Smooth muscle cell (in vitro differentiated cells): Measurements from ENCODE around the gene CPS1. TPM values are rescaled to one million over a fixed set of nuclear protein-coding genes. Genes with fewer than 3 reads are reported as not detected.

Experiments
- DNase-seq: peaks from one replicate; lab custom pipeline; 2025; ENCODE audit not compliant: unreplicated experiment; lab: John Stamatoyannopoulos, UW
- H2AFZ ChIP-seq: fragments of 200-600 bp; sonication (generic); 2 replicates; pipeline ENCODE4 v1.6.0; 2016; ENCODE audit warnings: antibody characterized with exemption, low read depth, mild to moderate bottlenecking
- H3F3A ChIP-seq: fragments of 200-600 bp; sonication (generic); 2 replicates; pipeline ENCODE4 v1.6.0; 2017; ENCODE audit warnings: antibody characterized with exemption, low read depth
- H3K27ac ChIP-seq: fragments of 200-600 bp; sonication (generic); 2 replicates; pipeline ENCODE4 v1.5.1; 2016; ENCODE audit warnings: low read depth, mild to moderate bottlenecking
- H3K27me3 ChIP-seq: fragments of 200-600 bp; sonication (generic); 2 replicates; pipeline ENCODE4 v1.6.1; 2016; ENCODE audit warnings: low read depth, mild to moderate bottlenecking
- H3K36me3 ChIP-seq: fragments of 200-600 bp; sonication (generic); 2 replicates; pipeline ENCODE4 v1.5.1; 2016; ENCODE audit warnings: low read depth
- H3K4me1 ChIP-seq: fragments of 200-600 bp; sonication (generic); 2 replicates; pipeline ENCODE4 v1.5.1; 2016; ENCODE audit warnings: low read depth
- H3K4me2 ChIP-seq: fragments of 200-600 bp; sonication (generic); 2 replicates; pipeline ENCODE4 v1.6.0; 2016; ENCODE audit warnings: mild to moderate bottlenecking
- H3K4me3 ChIP-seq: fragments of 200-600 bp; sonication (generic); 2 replicates; pipeline ENCODE4 v1.5.1; 2016; ENCODE audit warnings: mild to moderate bottlenecking
- H3K79me2 ChIP-seq: fragments of 200-600 bp; sonication (generic); 2 replicates; pipeline ENCODE4 v1.6.0; 2016; ENCODE audit warnings: low read depth, mild to moderate bottlenecking
- H3K9ac ChIP-seq: fragments of 200-600 bp; sonication (generic); 2 replicates; pipeline ENCODE4 v1.6.0; 2016; ENCODE audit warnings: low read depth
- H3K9me3 ChIP-seq: fragments of 200-600 bp; sonication (generic); replicated peaks from 2 replicates; pipeline ENCODE4 v1.5.1; 2016; ENCODE audit warnings: low read depth
- H4K20me1 ChIP-seq: fragments of 200-600 bp; sonication (generic); 2 replicates; pipeline ENCODE4 v1.6.0; 2016; ENCODE audit warnings: low read depth
- WGBS: methylation state at CpG from one replicate; pipeline ENCODE4 v1.1.7; 2016; ENCODE audit warnings: low lambda C conversion rate; 5-methylcytosine and 5-hydroxymethylcytosine counted together
- polyA plus RNA-seq: library from polyadenylated mRNA; unstranded; fragments of >200 nt; fragmentation: Nextera tagmentation; extraction: Ambion mirVana; gene quantifications from 2 replicates; pipeline ENCODE4 v1.2.1, GENCODE V29; 2016
- total RNA-seq: library from RNA; depleted of rRNA; stranded (reverse); fragments of >200 nt; gene quantifications from 2 replicates; pipeline ENCODE4 v1.2.3, GENCODE V29; 2014
- TF ChIP-seq, protein P1 (sequence below): fragments of 200-600 bp; sonication (generic); IDR thresholded peaks from 2 replicates; pipeline ENCODE4 v1.5.1; 2017; ENCODE audit warnings: borderline replicate concordance, mild to moderate bottlenecking, antibody characterized with exemption; ENCODE audit not compliant: insufficient read depth, poor library complexity, severe bottlenecking

Gene CPS1
- total and polyA plus RNA-seq, 2 experiments from 2014 or later: 0.63 to 8.3 TPM

DNA sequence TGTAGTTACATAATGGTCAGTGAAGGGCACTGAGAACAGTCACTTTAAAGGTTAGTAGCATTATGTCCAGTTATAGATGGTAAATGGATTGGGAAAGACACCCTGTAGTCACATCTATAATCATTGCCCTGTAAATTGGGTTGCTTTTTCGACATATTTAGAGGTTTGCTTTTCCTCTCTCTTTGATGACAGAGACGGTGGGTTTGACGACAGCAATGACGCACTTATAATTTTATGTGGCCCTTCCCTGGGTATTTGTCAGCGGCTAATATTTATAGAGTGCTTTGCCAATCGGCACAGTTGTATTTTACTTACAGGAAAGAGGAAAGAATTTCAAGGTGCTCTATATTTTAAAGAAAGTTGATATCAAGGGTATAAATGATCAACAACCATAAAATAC is 2.8 kb downstream of the CPS1 start:
- 92% methylated on average over 6 of the region's 6 CpGs for WGBS
- no peak overlapping the region for H3K4me2 ChIP-seq

DNA sequence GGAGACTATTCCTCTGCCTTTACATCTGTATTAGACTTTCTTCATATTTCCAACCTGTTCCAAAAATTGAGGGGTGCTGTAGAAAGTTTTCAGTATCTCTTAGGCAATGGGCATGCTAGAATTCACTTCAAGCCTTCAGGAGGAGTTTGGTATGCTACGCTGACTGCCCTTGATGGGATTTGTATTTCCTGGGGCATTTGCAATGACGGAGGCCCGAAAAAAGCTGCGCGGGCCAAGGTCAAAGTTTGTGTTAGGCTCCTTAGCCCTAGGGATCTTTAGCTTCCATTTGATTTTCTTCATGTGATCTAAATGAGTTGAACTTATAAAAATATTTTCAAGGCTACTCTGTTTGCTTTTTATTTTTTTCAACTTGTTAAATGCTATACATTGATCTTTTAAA is 5.1 kb downstream of the CPS1 start:
- 94% methylated on average over 5 of the region's 5 CpGs for WGBS
- DNase-seq: no peak

More for the DNA sequence above, 2.8 kb downstream of the CPS1 start:
- no peak for DNase-seq
- no peak overlapping the region for H2AFZ ChIP-seq
- no peaks in the 10 kb centered on the region for H3K79me2 ChIP-seq
- no peaks in the 10 kb centered on the region for H3K27me3 ChIP-seq
- H3K4me3 ChIP-seq: no peak overlapping the region
- H3K36me3 ChIP-seq: no peaks in the 10 kb centered on the region
- no peaks in the 10 kb centered on the region for H3K9me3 ChIP-seq
- no peak overlapping the region for H3K9ac ChIP-seq
- no peaks in the 10 kb centered on the region for H3F3A ChIP-seq
- H3K4me1 ChIP-seq: no peaks in the 10 kb centered on the region
- TF ChIP-seq, protein P1, sequence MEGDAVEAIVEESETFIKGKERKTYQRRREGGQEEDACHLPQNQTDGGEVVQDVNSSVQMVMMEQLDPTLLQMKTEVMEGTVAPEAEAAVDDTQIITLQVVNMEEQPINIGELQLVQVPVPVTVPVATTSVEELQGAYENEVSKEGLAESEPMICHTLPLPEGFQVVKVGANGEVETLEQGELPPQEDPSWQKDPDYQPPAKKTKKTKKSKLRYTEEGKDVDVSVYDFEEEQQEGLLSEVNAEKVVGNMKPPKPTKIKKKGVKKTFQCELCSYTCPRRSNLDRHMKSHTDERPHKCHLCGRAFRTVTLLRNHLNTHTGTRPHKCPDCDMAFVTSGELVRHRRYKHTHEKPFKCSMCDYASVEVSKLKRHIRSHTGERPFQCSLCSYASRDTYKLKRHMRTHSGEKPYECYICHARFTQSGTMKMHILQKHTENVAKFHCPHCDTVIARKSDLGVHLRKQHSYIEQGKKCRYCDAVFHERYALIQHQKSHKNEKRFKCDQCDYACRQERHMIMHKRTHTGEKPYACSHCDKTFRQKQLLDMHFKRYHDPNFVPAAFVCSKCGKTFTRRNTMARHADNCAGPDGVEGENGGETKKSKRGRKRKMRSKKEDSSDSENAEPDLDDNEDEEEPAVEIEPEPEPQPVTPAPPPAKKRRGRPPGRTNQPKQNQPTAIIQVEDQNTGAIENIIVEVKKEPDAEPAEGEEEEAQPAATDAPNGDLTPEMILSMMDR: no peak
- no peak overlapping the region for H3K27ac ChIP-seq
- no peaks in the 10 kb centered on the region for H4K20me1 ChIP-seq

DNA sequence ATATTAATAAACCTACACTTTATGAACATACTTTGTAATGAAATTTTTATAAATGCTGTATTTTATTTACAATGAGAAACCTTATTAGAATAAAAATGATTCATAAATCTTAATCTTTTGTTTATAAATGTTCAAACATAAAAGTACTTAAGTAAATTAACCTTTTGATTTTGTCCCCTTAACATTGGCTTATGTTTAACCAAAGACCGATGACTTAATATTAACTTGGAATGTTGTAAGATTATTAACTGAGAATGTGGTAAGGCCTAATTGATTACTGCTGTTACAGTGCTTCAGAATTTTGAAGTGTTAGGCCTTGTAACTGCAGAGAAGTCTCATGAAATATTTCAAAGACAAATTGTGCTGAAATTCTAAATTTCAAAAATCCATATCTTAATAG is 5.7 kb downstream of the CPS1 start:
- Histone ChIP-seq H3K4me2 (no peak overlapping the region), H3K4me1 (no peaks in the 10 kb centered on the region), H4K20me1 (no peaks in the 10 kb centered on the region), H3F3A (no peaks in the 10 kb centered on the region), H3K4me3 (no peak overlapping the region), H3K27ac (no peak overlapping the region), H3K36me3 (no peaks in the 10 kb centered on the region), H3K79me2 (no peaks in the 10 kb centered on the region), H3K27me3 (no peaks in the 10 kb centered on the region), H2AFZ (no peak overlapping the region), H3K9ac (no peak overlapping the region), H3K9me3 (no peaks in the 10 kb centered on the region)
- no peak for DNase-seq
- TF ChIP-seq, protein P1: no peak
- WGBS: 87% methylated on average over 1 of the region's 1 CpG

More for the DNA sequence above, 5.1 kb downstream of the CPS1 start:
- H3K4me2 ChIP-seq: no peak overlapping the region
- H3K36me3 ChIP-seq: no peaks in the 10 kb centered on the region
- H2AFZ ChIP-seq: no peak overlapping the region
- H4K20me1 ChIP-seq: no peaks in the 10 kb centered on the region
- no peak overlapping the region for H3K9ac ChIP-seq
- no peak overlapping the region for H3K27ac ChIP-seq
- no peak overlapping the region for H3K4me3 ChIP-seq
- no peaks in the 10 kb centered on the region for H3K9me3 ChIP-seq
- no peaks in the 10 kb centered on the region for H3K79me2 ChIP-seq
- no peaks in the 10 kb centered on the region for H3K27me3 ChIP-seq
- TF ChIP-seq, protein P1: no peak
- H3K4me1 ChIP-seq: no peaks in the 10 kb centered on the region
- H3F3A ChIP-seq: no peaks in the 10 kb centered on the region

DNA sequence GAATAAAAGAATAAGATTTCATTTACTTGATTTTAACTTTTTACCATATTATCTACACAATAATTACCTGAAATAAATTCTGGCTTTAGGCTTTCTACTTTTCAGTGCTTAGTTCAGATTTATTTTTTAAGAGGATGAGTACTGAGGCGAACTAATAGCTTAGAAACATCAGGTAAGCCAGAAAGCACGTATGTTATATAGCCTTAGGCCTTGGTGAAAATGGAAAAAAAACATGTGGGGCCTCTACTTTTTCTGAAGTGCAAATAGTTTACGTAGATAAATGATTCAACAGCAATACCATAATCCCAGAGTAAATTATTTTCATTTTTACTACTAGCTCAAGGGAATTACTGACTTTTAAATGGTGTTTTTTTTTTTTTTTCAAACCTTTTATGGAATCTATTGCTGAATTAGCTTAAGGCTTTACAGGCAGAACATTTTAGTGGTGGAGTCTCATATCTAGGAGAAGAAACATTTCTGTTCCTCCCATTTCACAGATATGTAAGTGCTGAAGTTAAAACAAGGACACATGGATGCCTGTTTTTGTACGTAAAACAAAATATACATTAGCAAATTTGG is 6.2 kb downstream of the CPS1 start:
- H2AFZ ChIP-seq: no peak overlapping the region
- no peaks in the 10 kb centered on the region for H3K36me3 ChIP-seq
- no peaks in the 10 kb centered on the region for H3K4me1 ChIP-seq
- H4K20me1 ChIP-seq: no peaks in the 10 kb centered on the region
- no peak overlapping the region for H3K9ac ChIP-seq
- H3F3A ChIP-seq: no peaks in the 10 kb centered on the region
- no peaks in the 10 kb centered on the region for H3K79me2 ChIP-seq
- H3K4me2 ChIP-seq: no peak overlapping the region
- WGBS: 88% methylated on average over 4 of the region's 4 CpGs
- no peak overlapping the region for H3K27ac ChIP-seq
- no peaks in the 10 kb centered on the region for H3K27me3 ChIP-seq
- H3K4me3 ChIP-seq: no peak overlapping the region
- TF ChIP-seq, protein P1: no peak
- DNase-seq: no peak
- no peaks in the 10 kb centered on the region for H3K9me3 ChIP-seq
